HG03108 (cell line): ENCODE data around the gene HOXC13.

Experiments used
- ATAC-seq: cut with Tn5 transposase; IDR thresholded peaks from one replicate; pipeline ENCODE4 v1.9.1; 2021; ENCODE audit warnings: moderate library complexity; ENCODE audit not compliant: unreplicated experiment

The HOXC13 gene

GRCh38 chr12:53953831-53954693, 15.4 kb downstream of the HOXC13 start:
- ATAC-seq: no peak

GRCh38 chr12:53954694-53955035, 16.0 kb downstream of the HOXC13 start, which contains the start of gene HOXC12:
TSS of gene HOXC12 (plus strand) at chr12:53954903. CDS start at chr12:53954930, 27 bp downstream.
- ATAC-seq: no peak

- ATAC-seq: no peak
These were observed 16.6 kb downstream of the HOXC13 start for GRCh38 chr12:53955036-53955775.

- ATAC-seq: no peak
These were observed 17.2 kb downstream of the HOXC13 start for GRCh38 chr12:53955776-53956250.

GRCh38 chr12:53956251-53956887, 17.7 kb downstream of the HOXC13 start:
- no peak for ATAC-seq

- ATAC-seq: no peak
These were observed 18.4 kb downstream of the HOXC13 start for GRCh38 chr12:53956914-53957536.

GRCh38 chr12:53958128-53958527, 19.5 kb downstream of the HOXC13 start:
- ATAC-seq: no peak

GRCh38 chr12:53959314-53959713, 20.7 kb downstream of the HOXC13 start:
- ATAC-seq: no peak

- ATAC-seq: no peak
These were observed 21.8 kb downstream of the HOXC13 start for GRCh38 chr12:53960187-53961024.

GRCh38 chr12:53961025-53961761, 22.6 kb downstream of the HOXC13 start:
- ATAC-seq: no peak

GRCh38 chr12:53963005-53963404, 24.4 kb downstream of the HOXC13 start:
- ATAC-seq: no peak

- no peak for ATAC-seq
These were observed 25.0 kb downstream of the HOXC13 start for GRCh38 chr12:53963434-53964314.

- ATAC-seq: no peak
These were observed 25.7 kb downstream of the HOXC13 start for GRCh38 chr12:53964315-53964713.

- no peak for ATAC-seq
These were observed 26.9 kb downstream of the HOXC13 start for GRCh38 chr12:53965281-53966084.

- no peak for ATAC-seq
These were observed 27.4 kb downstream of the HOXC13 start for GRCh38 chr12:53966085-53966384.

- ATAC-seq: no peak
These were observed 27.9 kb downstream of the HOXC13 start for GRCh38 chr12:53966385-53967133.

- no peak for ATAC-seq
These were observed 28.8 kb downstream of the HOXC13 start for GRCh38 chr12:53967421-53967925.
